Measurements from ENCODE around the gene IL1RL1.

The IL1RL1 gene

DNA sequence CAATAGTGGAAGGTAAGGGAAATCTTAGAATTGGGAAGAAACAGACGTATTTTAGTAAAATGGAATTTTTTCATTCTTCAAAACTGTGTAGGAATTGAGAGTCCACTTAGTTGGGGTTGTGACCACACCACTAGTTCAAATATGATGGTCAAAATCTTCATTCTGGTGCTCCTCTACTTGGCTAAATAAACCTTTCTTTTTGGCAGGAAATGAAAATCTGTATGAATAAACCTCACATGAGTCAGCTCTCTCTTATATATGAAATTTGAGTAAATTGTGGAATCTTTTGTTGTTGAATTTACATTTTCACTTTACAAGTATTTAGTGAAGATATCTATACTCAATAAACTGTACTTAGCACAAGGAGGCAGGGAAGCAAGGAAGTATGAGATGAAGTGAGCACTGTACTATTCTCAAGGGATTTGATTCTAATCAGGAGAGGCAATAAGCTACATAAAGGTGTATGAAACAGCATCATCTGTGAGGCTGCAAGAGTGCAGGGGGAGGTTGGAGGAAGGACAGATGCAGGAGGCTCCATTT, 64.8 kb downstream of the IL1RL1 start:
- no peak for DNase-seq

DNA sequence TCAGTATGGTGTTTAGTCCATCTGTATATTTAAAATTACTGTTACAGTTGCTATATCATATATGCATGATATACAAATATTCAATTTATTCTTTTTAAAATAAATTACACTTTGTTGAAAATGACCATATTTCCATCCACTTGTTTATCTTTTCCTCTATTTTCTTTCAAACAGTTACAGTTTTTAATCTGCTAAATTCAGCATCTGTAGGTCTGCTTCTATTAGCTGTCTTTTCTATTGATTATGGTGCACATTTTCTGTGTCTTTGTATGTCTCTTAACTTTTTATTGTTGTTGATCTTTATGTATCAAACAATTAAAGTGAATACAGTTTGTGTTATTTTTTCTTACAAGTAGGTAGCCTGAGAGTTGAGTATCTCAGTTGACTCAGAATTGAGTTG, 72.4 kb downstream of the IL1RL1 start:
- DNase-seq = no peak

DNA sequence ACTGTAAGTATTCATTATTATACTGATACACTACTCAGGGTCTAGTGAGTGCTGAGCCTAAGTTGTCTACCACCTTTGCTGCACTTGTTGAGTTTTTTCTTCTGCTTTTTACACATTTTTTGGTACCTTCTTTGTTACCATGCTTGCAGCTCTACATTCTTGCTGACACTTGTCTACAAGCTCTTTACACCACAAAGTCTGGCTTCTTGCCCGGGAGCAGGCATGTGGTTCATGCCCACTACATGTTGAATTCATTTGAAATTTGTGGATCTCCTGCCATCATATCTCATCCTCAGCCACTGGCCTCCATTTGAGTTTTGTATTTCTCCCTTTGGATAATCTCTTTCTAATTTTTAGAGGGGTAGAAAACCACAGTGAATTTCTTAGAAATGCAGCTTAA, 74.2 kb downstream of the IL1RL1 start:
- no peak for DNase-seq

DNA sequence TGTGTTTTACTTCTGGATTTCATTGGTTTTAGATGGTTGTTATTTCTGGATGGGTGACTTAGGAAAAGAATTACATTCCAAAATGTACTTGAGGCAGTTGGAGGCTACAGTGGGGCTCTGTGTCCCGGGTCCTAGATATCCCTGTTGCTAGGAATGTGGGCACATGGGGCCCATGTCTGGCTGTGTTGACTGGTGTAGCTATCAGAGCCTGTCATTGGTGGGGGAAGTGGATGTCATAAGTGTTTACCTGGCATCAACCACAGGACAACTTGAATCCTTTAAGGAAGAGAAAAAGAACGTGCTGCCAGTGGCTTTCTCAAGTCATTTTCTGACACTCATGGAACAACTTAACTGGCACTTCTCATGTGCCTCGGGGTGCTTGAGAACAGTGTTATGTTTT, 74.6 kb downstream of the IL1RL1 start:
- DNase-seq = no peak

DNA sequence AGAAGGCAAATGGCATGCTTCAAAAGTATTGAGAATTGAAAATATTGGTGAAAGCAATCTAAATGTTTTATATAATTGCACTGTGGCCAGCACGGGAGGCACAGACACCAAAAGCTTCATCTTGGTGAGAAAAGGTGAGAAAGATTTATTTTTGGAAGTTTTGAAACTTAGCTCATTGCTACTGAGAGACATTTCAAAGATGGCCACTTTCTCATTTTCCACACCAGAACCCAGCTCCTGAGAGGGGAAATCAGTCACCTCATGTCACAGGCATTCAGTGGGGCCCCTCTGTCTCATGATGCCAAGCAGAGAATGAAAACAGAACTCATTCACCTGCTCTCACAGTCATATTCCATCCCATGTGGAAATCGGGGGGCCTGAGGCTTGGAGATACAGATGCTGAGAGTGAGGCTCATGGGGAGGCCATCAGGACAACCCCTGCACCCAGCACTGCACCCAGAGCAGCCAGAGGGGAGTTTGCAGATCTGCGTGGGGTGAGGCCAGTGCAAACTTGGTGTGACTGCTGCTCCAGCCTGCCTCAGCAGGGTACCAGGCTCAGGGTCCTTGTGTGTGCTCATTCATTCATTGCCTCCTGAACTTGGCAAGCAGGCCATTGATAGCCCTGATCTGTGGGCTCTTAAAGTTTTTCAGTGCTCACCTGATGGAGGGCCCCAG, 75.6 kb downstream of the IL1RL1 start:
- no peak for DNase-seq

DNA sequence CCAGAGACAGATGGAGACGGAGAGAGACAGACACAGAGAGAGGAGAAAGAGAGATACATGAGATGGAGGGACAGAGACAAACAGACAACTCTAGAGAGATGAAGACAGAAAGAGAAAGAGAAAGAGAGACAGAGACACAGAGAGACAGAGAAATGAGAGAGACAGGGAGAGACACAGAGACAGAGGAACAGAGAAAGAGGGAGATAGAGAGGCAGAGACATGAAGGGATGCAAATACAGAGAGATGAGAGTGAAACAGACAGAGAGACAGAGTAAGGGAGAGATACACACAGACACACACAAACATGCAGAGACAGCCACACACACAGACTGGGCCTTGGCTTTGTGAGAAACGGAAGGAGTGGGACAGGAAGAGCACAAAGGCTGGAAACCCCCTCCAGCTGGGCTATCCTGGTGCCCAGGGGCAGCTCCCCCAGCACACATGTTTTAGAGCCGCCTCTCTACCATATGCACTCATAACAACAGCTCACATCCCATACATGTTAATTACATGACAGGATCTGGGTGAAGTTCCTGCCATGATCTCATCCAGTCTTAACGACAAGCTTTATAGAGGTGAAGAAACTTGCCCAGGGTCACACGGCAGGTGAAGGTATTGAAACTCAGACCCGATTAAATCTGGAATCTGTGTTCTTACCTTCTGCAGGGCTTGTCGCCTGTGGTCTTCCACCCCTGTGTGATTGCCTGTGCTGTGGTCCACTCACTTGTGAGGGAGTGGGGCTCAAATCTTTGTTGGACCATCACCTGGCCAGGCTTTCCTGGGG, 76.6 kb downstream of the IL1RL1 start:
- no peak for DNase-seq

DNA sequence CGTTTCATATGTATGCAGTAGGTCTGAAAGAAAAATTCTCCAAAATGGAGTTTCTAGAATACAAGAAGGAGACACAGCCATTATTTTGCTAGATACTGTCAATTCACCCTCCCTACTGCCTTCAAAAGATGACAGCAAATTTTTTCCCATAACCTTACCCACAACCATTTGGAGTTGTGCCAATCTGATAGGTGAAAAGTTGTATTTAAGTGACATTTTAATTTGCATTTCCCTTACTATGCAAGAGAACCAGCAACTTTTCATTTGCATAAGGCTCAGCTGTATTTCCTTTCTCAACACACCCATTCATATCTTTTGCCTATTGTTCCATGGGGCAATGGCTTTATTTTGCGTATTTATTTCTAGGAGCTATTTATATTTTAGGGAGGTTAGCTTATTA, 80.2 kb downstream of the IL1RL1 start:
- no peak for DNase-seq

DNA sequence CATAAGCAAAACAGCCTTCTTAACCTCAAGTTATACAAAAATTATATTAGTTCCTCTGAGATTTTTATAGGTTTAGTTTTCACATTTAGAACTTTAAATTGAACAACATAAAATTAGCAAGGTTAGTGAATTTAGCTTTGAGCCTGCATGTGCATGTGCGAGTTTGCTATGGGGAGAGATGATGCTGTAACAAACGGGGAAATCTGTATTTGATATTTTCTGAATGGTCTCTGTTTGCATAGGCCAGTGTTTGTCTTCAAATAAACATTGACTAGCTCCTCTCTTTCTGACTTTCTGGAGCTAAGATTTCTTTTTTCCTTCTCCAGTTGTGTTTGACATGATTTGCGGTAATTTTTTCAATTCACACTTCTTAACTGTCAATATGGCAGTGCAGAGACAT, 80.7 kb downstream of the IL1RL1 start:
- no peak for DNase-seq

DNA sequence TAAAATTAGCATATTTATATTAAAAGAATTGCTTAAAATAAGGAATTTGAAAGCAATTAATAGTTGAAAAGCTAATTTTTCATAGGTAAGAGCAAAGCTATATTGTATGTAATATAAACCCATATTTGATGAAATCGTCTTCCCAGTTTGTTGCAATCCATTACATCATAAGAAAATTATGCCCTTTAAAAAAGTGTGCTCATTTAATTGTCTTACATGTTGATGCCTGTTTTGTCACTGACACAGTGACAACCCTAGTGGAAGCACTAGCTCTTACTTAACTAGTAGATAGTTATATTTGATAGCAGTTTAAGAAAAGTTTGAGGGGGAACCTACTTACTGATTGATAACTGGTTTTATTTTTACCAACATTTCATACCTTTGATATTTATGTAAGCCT, 81.6 kb downstream of the IL1RL1 start:
- DNase-seq = no peak

DNA sequence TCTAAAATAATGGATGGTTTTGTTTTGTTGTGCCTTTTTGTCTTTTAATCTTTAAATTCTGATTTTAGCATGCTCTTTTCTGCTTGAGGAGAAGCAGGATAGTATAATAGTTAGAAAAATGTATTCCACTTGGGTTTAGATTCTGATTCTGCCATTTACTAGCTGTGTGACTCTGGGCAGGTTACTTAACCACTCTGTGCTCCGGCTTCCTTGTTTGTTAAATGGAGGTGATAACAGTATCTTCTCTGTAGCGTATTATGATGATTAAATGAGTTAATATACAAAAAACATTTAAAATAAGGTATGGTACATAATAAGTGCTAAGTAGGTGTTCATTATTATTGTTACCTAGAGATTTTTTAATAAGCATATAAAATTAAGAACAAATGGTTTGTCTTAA, 84.6 kb downstream of the IL1RL1 start:
- no peak for DNase-seq

DNA sequence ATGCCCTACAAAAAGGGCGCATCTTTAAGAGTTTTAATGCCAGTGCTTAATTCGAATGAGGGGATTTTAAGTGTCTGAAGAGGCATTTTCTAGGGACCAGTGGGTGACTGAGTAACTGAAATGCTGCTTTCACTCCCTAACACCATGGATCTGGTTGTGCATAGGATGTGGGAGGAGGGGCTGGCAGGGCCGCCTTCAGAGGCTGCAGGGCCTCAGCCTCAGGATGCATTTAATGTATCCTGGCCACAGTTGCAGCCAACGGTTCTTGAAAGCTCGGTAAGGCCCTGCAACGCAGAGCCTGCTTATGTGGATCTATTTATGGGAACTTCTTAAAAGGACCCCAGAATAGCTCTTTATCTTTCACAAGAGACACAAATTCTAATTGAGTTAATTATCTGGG, 85.8 kb downstream of the IL1RL1 start:
- no peak for DNase-seq

DNA sequence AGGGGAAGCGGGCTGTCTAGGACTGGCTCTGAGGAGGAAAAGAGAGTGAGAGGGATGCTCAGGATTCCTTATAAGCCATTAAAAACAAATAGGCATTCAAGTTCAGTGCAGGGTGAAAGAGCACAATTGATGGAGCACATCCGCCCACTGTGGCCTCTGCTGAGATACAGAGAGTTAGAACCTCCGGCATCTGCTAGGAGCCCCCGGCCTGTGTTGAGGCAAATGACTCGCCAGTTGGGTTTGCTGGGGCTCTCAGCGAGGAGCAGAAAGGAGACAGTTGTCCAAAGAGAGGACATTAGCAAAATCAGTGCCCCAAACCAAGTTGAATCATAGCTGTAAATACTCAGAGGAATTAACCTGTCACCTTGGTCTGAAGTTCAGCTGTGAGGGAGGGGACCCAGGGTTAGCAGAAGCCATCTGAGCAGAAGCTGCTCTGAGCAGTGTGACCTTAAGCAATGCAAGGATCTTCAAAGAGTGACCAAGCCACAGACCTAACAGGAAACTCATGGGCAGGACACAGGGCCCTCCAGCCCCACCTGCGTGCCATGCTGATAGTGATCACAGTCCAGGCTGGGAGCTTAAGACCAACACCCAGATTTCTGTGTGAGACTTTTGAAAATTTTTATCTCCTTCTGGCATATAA, 88.3 kb downstream of the IL1RL1 start:
- no peak for DNase-seq

DNA sequence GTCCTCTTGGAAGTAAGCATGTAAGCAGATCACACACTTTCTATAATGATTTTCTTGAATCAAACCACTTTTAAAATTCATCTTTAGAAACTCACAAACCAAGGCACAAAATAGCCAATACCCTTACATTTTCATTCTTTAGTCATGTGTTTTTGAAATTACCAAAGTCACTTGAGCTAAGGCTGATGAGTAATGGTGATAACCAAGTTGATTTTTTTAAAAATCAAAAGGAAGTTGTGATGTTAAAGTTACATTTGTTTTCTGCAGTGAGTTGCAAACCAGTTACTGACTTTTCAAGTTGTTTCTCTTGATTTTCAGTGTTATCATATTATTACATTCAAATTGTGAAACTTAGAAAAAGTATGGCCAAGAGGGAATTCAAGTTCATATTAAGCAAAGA, 90.1 kb downstream of the IL1RL1 start:
- DNase-seq = no peak
